ENCODE results near the gene MYO18B. TPM values are rescaled to one million over a fixed set of nuclear protein-coding genes. Genes with fewer than 3 reads are reported as not detected.

The MYO18B gene
- total RNA-seq, 1 donor from 2014 or later: 0.07 TPM

- Mint-ChIP-seq H3K27ac (no peak overlapping the region), H3K36me3 (no peaks in the 10 kb centered on the region), H3K27me3 (ENCODE audit: low read depth) (peaks cover 29% of the 10 kb centered on the region), H3K9me3 (no peaks in the 10 kb centered on the region), H3K4me1 (no peaks in the 10 kb centered on the region), H3K4me3 (no peak overlapping the region)
- TF ChIP-seq, protein P1, sequence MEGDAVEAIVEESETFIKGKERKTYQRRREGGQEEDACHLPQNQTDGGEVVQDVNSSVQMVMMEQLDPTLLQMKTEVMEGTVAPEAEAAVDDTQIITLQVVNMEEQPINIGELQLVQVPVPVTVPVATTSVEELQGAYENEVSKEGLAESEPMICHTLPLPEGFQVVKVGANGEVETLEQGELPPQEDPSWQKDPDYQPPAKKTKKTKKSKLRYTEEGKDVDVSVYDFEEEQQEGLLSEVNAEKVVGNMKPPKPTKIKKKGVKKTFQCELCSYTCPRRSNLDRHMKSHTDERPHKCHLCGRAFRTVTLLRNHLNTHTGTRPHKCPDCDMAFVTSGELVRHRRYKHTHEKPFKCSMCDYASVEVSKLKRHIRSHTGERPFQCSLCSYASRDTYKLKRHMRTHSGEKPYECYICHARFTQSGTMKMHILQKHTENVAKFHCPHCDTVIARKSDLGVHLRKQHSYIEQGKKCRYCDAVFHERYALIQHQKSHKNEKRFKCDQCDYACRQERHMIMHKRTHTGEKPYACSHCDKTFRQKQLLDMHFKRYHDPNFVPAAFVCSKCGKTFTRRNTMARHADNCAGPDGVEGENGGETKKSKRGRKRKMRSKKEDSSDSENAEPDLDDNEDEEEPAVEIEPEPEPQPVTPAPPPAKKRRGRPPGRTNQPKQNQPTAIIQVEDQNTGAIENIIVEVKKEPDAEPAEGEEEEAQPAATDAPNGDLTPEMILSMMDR (IDR thresholded peaks at IDR 0.05; ENCODE audit: unreplicated experiment): no peak
- no peak for DNase-seq (ENCODE audit: low spot score in 2 of 2, unreplicated experiment in 2 of 2)
Measured at GRCh38 chr22:25739659-25740344, 2.2 kb upstream of the MYO18B start.

DNA sequence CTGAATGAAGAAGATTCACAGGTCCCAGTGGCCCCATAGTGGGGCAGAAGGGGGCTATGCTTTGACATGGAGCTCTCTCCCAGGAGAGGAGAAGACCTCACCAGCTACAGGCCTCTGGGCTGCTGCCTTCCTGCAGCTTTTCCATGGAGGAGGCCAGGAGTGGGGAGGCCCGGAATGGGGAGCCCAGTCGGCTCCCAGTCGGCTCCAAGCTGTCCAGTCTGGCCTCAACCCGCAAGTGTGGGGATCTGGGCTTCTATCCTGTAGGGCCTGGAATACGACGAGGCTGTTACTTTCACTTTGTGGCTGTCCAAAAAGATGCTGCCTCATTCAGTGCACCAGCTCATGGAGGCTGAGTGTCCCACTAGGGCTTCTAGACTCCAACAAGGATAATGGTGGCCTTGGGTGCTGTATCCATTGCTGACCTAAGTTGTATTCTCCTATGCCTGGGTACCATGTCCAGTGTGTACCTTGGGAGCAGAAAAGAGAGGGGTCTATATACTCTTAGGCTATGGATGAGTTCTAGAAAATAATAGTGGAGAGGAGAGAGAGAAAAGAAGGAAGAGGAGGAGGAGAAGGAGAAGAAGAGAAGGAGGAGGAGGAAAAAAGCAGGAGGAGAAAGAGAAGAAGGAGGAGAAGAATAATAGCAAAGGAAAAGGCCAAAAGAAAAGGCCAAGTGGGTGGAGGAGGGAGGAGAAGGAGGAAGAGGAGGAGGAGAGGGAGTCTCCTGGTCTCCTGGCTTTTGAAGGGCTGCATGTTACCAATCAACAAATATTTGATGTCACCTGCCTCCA is 1.1 kb downstream of the MYO18B start:
- TF ChIP-seq, protein P1 (IDR thresholded peaks at IDR 0.05; ENCODE audit: unreplicated experiment): no peak
- no peak overlapping the region for H3K4me3 Mint-ChIP-seq
- H3K27me3 Mint-ChIP-seq (ENCODE audit: low read depth): peaks cover 29% of the 10 kb centered on the region
- H3K4me1 Mint-ChIP-seq: no peaks in the 10 kb centered on the region
- no peak for DNase-seq (ENCODE audit: low spot score in 2 of 2, unreplicated experiment in 2 of 2)
- no peaks in the 10 kb centered on the region for H3K36me3 Mint-ChIP-seq
- no peak overlapping the region for H3K27ac Mint-ChIP-seq
- H3K9me3 Mint-ChIP-seq: no peaks in the 10 kb centered on the region

GRCh38 chr22:25744694-25745093 is 2.7 kb downstream of the MYO18B start:
- DNase-seq (ENCODE audit: low spot score in 2 of 2, unreplicated experiment in 2 of 2): no peak
- no peak overlapping the region for H3K27ac Mint-ChIP-seq
- TF ChIP-seq, protein P1 (IDR thresholded peaks at IDR 0.05; ENCODE audit: unreplicated experiment): no peak
- H3K36me3 Mint-ChIP-seq: no peaks in the 10 kb centered on the region
- H3K4me1 Mint-ChIP-seq: no peaks in the 10 kb centered on the region
- H3K27me3 Mint-ChIP-seq (ENCODE audit: low read depth): peaks cover 39% of the 10 kb centered on the region
- H3K9me3 Mint-ChIP-seq: no peaks in the 10 kb centered on the region
- no peak overlapping the region for H3K4me3 Mint-ChIP-seq

DNA sequence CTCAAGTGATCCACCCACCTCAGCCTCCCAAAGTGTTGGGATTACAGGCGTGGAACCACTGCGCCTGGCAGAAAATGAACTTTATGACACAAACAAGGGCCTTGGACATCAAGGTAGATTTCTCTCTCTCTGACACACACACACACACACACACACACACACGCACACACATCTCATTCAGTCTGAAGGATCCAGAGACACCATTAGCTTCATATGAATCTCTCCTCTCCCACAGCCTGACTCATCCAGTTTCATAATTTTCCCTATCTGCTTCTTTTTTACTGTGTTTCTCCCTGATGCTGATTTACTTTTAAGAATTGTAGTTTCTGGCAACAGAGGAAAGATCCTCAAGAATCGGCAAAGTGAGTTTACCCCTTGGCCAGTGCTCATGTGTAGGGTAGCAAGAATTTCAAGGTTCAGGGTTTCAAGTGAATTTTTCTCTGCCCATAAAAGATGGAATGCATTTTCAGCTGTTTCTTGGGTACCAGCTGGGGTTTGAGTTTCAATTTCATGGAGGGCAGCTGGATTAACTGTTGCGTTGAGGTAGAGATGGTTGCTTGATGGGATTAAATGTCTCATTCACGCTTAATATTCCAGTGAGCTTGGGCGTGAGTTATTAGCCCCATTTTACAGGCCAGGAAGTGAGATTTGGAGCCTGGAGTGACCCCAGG is 3.5 kb downstream of the MYO18B start:
- H3K27me3 Mint-ChIP-seq (ENCODE audit: low read depth): peaks cover 43% of the 10 kb centered on the region
- no peak overlapping the region for H3K4me3 Mint-ChIP-seq
- no peaks in the 10 kb centered on the region for H3K9me3 Mint-ChIP-seq
- H3K36me3 Mint-ChIP-seq: no peaks in the 10 kb centered on the region
- no peak for DNase-seq (ENCODE audit: low spot score in 2 of 2, unreplicated experiment in 2 of 2)
- H3K4me1 Mint-ChIP-seq: no peaks in the 10 kb centered on the region
- TF ChIP-seq, protein P1 (IDR thresholded peaks at IDR 0.05; ENCODE audit: unreplicated experiment): no peak
- no peak overlapping the region for H3K27ac Mint-ChIP-seq

DNA sequence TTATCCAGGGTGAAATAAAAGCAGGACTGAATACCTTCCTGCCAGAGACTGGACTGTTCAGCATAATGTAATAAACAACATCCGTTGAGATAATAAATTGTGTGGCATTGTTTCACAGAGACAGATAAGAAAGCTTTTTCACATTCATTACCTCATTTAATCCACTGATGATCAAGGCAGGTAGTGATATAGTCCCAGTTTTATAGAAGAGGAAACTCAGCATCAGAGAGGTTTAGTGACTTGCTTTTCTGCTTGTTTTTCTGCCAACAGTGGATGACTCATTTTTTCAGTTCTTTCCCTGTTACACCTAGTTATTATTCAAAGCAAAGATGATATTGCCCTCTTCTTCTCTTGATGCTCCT is 4.0 kb downstream of the MYO18B start:
- no peaks in the 10 kb centered on the region for H3K9me3 Mint-ChIP-seq
- H3K27ac Mint-ChIP-seq: no peak overlapping the region
- H3K36me3 Mint-ChIP-seq: no peaks in the 10 kb centered on the region
- DNase-seq (ENCODE audit: low spot score in 2 of 2, unreplicated experiment in 2 of 2): no peak
- H3K4me1 Mint-ChIP-seq: no peaks in the 10 kb centered on the region
- TF ChIP-seq, protein P1 (IDR thresholded peaks at IDR 0.05; ENCODE audit: unreplicated experiment): no peak
- H3K4me3 Mint-ChIP-seq: no peak overlapping the region
- peaks cover 44% of the 10 kb centered on the region for H3K27me3 Mint-ChIP-seq (ENCODE audit: low read depth)

All from mesothelial cell of epicardium (in vitro differentiated cells).